ENCODE results near the gene ANXA2R. TPM values are rescaled to one million over a fixed set of nuclear protein-coding genes. Genes with fewer than 3 reads are reported as not detected.
A peak's percentile ranks its signal among the peaks of the same experiment; 100 is the strongest.

Gene ANXA2R
- total and polyA plus RNA-seq, 2 of the 4 experiments (the other 2 are of a cell fraction), result 1.3 to 3.6 TPM

DNA sequence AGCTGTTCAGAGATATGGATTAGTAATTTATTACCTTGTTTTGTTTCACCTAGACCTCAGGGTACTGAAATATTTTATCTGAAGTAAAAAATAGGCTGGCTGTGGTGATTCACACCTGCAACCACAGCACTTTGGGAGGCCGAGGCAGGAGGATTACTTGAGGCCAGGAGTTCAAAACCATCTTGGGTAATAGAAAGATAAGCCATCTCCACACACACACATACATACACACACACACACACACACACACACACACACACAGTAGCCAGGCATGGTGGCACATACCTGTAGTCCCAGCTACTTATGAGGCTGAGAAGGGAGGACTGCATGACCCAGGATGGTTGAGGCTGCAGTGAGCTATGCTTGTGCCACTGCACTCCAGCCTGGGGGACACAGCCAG is 3.7 kb downstream of the ANXA2R start:
- peak overlapping the region; percentile 100; the same call in 1 of the 2 replicates for H3K27ac ChIP-seq (ENCODE audit: insufficient read depth, low read length)
- no CpG with 5 or more reads among the region's 1 CpG for WGBS, 2 experiments (ENCODE audit: extremely low coverage in 2 of 2, insufficient read length in 1 of 2)
- peak overlapping the region; percentile 88 for H2AK5ac ChIP-seq (ENCODE audit: low read depth, low read length)
- ATAC-seq (ENCODE audit: low read depth) (no peak), DNase-seq (no peak)
- H3K18ac ChIP-seq (ENCODE audit: low read depth, low read length), result peak overlapping the region; percentile 25
- peak overlapping the region; percentile 82 for H4K5ac ChIP-seq (ENCODE audit: low read depth, low read length)
- in situ Hi-C loops (cut with MboI; ENCODE audit: low sequenced_read_pairs) (no loop called here), intact Hi-C loops (cut with micrococcal nuclease) (no loop called here), dilution Hi-C loops (cut with HindIII; ENCODE audit: low sequenced_read_pairs, unreplicated experiment) (no loop called here)
- H3K4me1 ChIP-seq (ENCODE audit: control insufficient read depth, insufficient read depth, low read length), result peaks cover 8% of the 10 kb centered on the region
- peak overlapping the region; percentile 11 for H2AK9ac ChIP-seq (replicated peaks; ENCODE audit: low read depth, low read length, poor library complexity)
- no peak overlapping the region for H2AFZ ChIP-seq (replicated peaks; ENCODE audit: low read length, poor library complexity)
- TF ChIP-seq CHD1 (IDR thresholded peaks at IDR 0.05; ENCODE audit: low read depth, low read length), result no peak
- TF ChIP-seq, protein P1, sequence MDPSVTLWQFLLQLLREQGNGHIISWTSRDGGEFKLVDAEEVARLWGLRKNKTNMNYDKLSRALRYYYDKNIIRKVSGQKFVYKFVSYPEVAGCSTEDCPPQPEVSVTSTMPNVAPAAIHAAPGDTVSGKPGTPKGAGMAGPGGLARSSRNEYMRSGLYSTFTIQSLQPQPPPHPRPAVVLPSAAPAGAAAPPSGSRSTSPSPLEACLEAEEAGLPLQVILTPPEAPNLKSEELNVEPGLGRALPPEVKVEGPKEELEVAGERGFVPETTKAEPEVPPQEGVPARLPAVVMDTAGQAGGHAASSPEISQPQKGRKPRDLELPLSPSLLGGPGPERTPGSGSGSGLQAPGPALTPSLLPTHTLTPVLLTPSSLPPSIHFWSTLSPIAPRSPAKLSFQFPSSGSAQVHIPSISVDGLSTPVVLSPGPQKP (IDR thresholded peaks at IDR 0.05; ENCODE audit: borderline replicate concordance, low read depth, low read length), result no peak
- no peak for TF ChIP-seq CEBPB (IDR thresholded peaks at IDR 0.05; ENCODE audit: low read depth, low read length)
- no peak for TF ChIP-seq RFX5 (IDR thresholded peaks at IDR 0.05; ENCODE audit: low read depth, low read length)
- no peak overlapping the region; the same call in 1 of the 2 replicates for H3K4me3 ChIP-seq (ENCODE audit: insufficient read depth, low read depth, low read length)
- ChIA-PET CTCF (interaction anchor here (1.5 to 3.7 kb wide), 2 partner anchors 43 to 128 kb away, joined by 4 to 12 read pairs; no protein-coding TSS in a partner anchor), POLR2A (ENCODE audit: unreplicated experiment) (interaction anchor here (0.7 kb wide), 1 partner anchor 113 kb away, joined by 5 read pairs; no protein-coding TSS in a partner anchor)
- peak overlapping the region; percentile 70 for H3K4ac ChIP-seq (ENCODE audit: low read depth, low read length)
- peak overlapping the region; percentile 96 for H3K23ac ChIP-seq (ENCODE audit: low read depth, low read length)
- no peaks in the 10 kb centered on the region for H4K20me1 ChIP-seq (ENCODE audit: insufficient read depth, low read length)
- BruUV-seq (replicated peaks), result no TSS peak
- H3K79me1 ChIP-seq (ENCODE audit: low read depth in 1 of 2, low read length in 2 of 2), result peaks cover 8 to 44% of the 10 kb centered on the region in 2 experiments; a peak in 3 of 4 replicates
- peak overlapping the region; percentile 60; the same call in 1 of the 2 replicates for H2BK20ac ChIP-seq (ENCODE audit: low read depth, low read length)
- peak overlapping the region; percentile 28 for H4K91ac ChIP-seq (ENCODE audit: insufficient read depth, low read depth, low read length)
- H4K8ac ChIP-seq (ENCODE audit: low read depth in 2 of 2, low read length in 2 of 2), result peak overlapping the region; percentile 88 to 96
- peak overlapping the region; percentile 98; the same call in 1 of the 2 replicates for H3K9ac ChIP-seq (ENCODE audit: low read depth, low read length)
- H3K36me3 ChIP-seq (ENCODE audit: control insufficient read depth, insufficient read depth, low read length), result no peaks in the 10 kb centered on the region
- no peaks in the 10 kb centered on the region for H3K9me3 ChIP-seq (ENCODE audit: control insufficient read depth, insufficient read depth, low read length)
- peak overlapping the region; percentile 96 for H2BK120ac ChIP-seq (ENCODE audit: low read depth, low read length)
- H2BK5ac ChIP-seq (ENCODE audit: low read depth, low read length, poor library complexity, severe bottlenecking), result peak overlapping the region; percentile 97
- H3K4me2 ChIP-seq (ENCODE audit: low read depth, low read length), result peak overlapping the region; percentile 95
- H3K14ac ChIP-seq (replicated peaks; ENCODE audit: low read depth, low read length), result no peak overlapping the region
- H3K56ac ChIP-seq (ENCODE audit: extremely low read depth, insufficient read depth, low read length), result no peak overlapping the region
- 0 out of 2 replicates have a peak, but pooled peaks cover 3% of the 10 kb centered on the region for H3K9me1 ChIP-seq (ENCODE audit: insufficient read depth, low read length)
- no peaks in the 10 kb centered on the region for H3K27me3 ChIP-seq (ENCODE audit: control insufficient read depth, insufficient read depth, low read length)
- peak overlapping the region; percentile 98; the same call in 1 of the 3 replicates for H2BK15ac ChIP-seq (ENCODE audit: low read depth, low read length)
